Placental epithelial cell (primary cell): ENCODE measurements around the gene PLEKHM1. TPM values are rescaled to one million over a fixed set of nuclear protein-coding genes. Genes with fewer than 3 reads are reported as not detected.

Experiments
- small RNA-seq: library from RNA; depleted of rRNA; stranded (forward); fragments of <200 nt; gene quantifications from one replicate; pipeline ENCODE3, GENCODE V24; 2012
- total RNA-seq: library from RNA; depleted of rRNA; stranded (reverse); fragments of >200 nt; gene quantifications from 2 replicates; pipeline ENCODE4 v1.2.3, GENCODE V29; 2012

PLEKHM1 gene
- total RNA-seq = 18.5 and 36.0 TPM in 2 replicates

DNA sequence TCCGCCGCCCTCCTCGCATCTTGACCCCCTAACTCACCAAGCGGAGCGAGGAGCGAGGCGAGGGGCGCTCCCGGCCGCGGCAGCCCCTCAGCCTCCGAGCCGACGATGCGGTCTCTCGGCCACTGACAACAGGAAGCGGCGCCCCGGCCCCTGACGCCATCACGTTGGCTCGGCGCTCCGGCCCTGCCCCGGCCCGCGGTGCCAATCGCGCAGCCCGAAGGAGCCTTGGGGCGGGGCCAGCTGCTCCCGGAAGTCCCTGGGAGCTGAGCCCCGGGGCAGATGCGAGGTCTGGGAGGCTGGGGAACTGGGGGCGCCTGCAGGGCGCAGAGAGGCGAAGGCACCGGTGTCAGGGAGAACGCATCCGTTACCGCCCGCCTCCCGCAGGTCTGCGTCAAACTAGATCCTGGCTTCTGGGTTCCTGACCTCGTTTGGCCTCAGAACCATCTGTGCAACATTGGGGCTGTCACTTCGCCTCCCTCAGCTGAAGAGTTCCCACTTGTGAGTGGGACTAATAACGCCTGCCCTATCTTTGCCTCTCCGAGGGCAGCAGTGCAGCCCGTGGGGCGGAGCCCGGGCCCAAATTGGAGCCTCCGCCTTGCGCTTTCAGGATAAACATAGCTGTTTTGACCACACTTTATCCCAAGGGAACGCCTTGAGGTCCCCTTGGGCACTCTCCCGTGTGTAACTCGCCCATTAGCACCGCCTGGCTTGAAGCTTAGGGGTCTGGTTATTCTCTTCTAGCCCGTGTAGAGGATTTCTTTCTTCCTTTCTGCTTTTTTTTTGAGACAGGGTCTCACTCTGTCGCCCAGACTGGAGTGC lies at the start of gene PLEKHM1:
Gene PLEKHM1 (minus strand): TSS at position 107 of the 819 bp plus-strand sequence. CDS start 8,237 bp downstream, outside the sequence.

GRCh38 chr17:45432405-45433158 lies 57.9 kb downstream of the PLEKHM1 start, which contains the start of gene ARHGAP27:
Gene ARHGAP27, minus strand, starts transcription at chr17:45432870. Its CDS starts 2,591 bp downstream, at chr17:45430279.

Small RNA genes within 50 kb of the gene (small RNA-seq; reads per million reads assigned to genes)
- not detected for gene RF00017

Other genes with a start within 250 kb of the PLEKHM1 start
- 0.33 and 0.39 TPM in 2 replicates for gene SPATA32, start 228.6 kb downstream of the PLEKHM1 start, total RNA-seq
- gene MAP3K14, start 173.7 kb downstream of the PLEKHM1 start, total RNA-seq = 6.1 and 6.7 TPM in 2 replicates
- 18.8 and 27.0 TPM in 2 replicates for gene ARHGAP27, start 57.9 kb downstream of the PLEKHM1 start, total RNA-seq